HCT116 (cell line): ENCODE results near the gene TRIAP1. TPM values are rescaled to one million over a fixed set of nuclear protein-coding genes. Genes with fewer than 3 reads are reported as not detected.

ENCODE experiments used
- ATAC-seq: fragments of 200-7000 bp; cut with Tn5 transposase; 2 replicates; pipeline ENCODE4 v1.9.1; 2020; ENCODE audit warnings: mild to moderate bottlenecking, moderate library complexity
- BruUV-seq: library from RNA; stranded (reverse); fragments of 400-500 nt; replicated peaks from 2 replicates; lab custom pipeline; 2021; lab: Mats Ljungman, UMichigan
- CTCF ChIA-PET: fragments of 300-600 bp; sonication (Branson Sonifier 250); formaldehyde crosslinking; loops from one replicate; lab custom pipeline; 2021; ENCODE audit warnings: antibody characterized with exemption; lab: Charles Lee
- POLR2A ChIA-PET: fragments of 300-600, 350-600 bp; sonication (Branson Sonifier 250); formaldehyde crosslinking; loops from one replicate; lab custom pipeline; 2021; ENCODE audit warnings: antibody characterized with exemption; lab: Charles Lee
- RAD21 ChIA-PET, 2 experiments: fragments of 300-600 bp; sonication (Branson Sonifier 250); formaldehyde crosslinking; loops; one replicate each; lab custom pipeline; 2023; ENCODE audit warnings: low total read pairs in 2 of 2; ENCODE audit not compliant: uncharacterized antibody in 2 of 2, unreplicated experiment in 2 of 2, low non-redundant PET in 1 of 2; lab: Charles Lee
- DNase-seq: peaks from one replicate; pipeline ENCODE4 v3.0.0-alpha.2; 2010; ENCODE audit warnings: low read depth, low spot score
- H2AFZ ChIP-seq: fragments of 200-600 bp; shearing (Covaris generic), sonication (generic); 2 replicates; pipeline ENCODE4 v1.6.1; 2017; ENCODE audit warnings: low read depth, mixed run types, mixed read lengths, antibody characterized with exemption, low read length; ENCODE audit not compliant: poor library complexity, severe bottlenecking
- H3K27ac ChIP-seq: 2 replicates; pipeline ENCODE4 v1.5.1; 2012; ENCODE audit warnings: low read depth, low read length
- H3K27me3 ChIP-seq: fragments of 200-600 bp; sonication (generic); 2 replicates; pipeline ENCODE4 v1.6.1; 2016; ENCODE audit warnings: mixed run types, low read length, mixed read lengths; ENCODE audit not compliant: insufficient read depth
- H3K36me3 ChIP-seq, 2 experiments: fragments of 200-500 bp in 1 of 2; fragments of 200-600 bp in 1 of 2; sonication (Bioruptor generic) in 1 of 2; sonication (generic) in 1 of 2; 2 replicates each; pipeline versions ENCODE4 v1.5.1 to v1.6.1; 2014 to 2016; ENCODE audit warnings: low read length in 2 of 2, inconsistent platforms in 1 of 2, mixed read lengths in 1 of 2, mixed run types in 1 of 2; ENCODE audit not compliant: insufficient read depth in 2 of 2, control insufficient read depth in 1 of 2
- H3K4me1 ChIP-seq, 2 experiments: fragments of 200-600 bp in 1 of 2; sonication (generic) in 1 of 2; 2 replicates each; pipeline versions ENCODE4 v1.5.1 to v1.6.1; 2012 to 2017; ENCODE audit warnings: low read length in 2 of 2, inconsistent platforms in 1 of 2, mild to moderate bottlenecking in 1 of 2, mixed read lengths in 1 of 2, mixed run types in 1 of 2, moderate library complexity in 1 of 2; ENCODE audit not compliant: insufficient read depth in 2 of 2, control insufficient read depth in 1 of 2
- H3K4me2 ChIP-seq: fragments of 200-600 bp; sonication (generic); 2 replicates; pipeline ENCODE4 v1.6.1; 2017; ENCODE audit warnings: mixed run types, low read length, mixed read lengths
- H3K4me3 ChIP-seq, 2 experiments: fragments of 200-600 bp in 1 of 2; sonication (generic) in 1 of 2; replicated peaks in 1 of 2; 2 replicates each; pipeline ENCODE4 v1.5.1; 2011 to 2016; ENCODE audit warnings: low read length in 2 of 2, control low read depth in 1 of 2, low read depth in 1 of 2, mild to moderate bottlenecking in 1 of 2, mixed read lengths in 1 of 2, mixed run types in 1 of 2
- H3K79me2 ChIP-seq: fragments of 200-600 bp; sonication (generic); 2 replicates; pipeline ENCODE4 v1.6.1; 2017; ENCODE audit warnings: mild to moderate bottlenecking, mixed run types, low read length, moderate library complexity, mixed read lengths; ENCODE audit not compliant: insufficient read depth
- H3K9ac ChIP-seq: fragments of 200-600 bp; sonication (generic); 2 replicates; pipeline ENCODE4 v1.6.1; 2016; ENCODE audit warnings: low read length, mixed read lengths
- H3K9me2 ChIP-seq: fragments of 200-600 bp; sonication (generic), shearing (Covaris generic); 2 replicates; pipeline ENCODE4 v1.6.1; 2017; ENCODE audit warnings: mixed run types, mild to moderate bottlenecking, moderate library complexity; ENCODE audit not compliant: insufficient read depth
- H3K9me3 ChIP-seq, 2 experiments: fragments of 200-500 bp in 1 of 2; fragments of 200-600 bp in 1 of 2; sonication (Bioruptor generic) in 1 of 2; sonication (generic) in 1 of 2; 2 replicates each; pipeline ENCODE4 v1.6.1; 2014 to 2017; ENCODE audit warnings: low read length in 2 of 2, mixed read lengths in 2 of 2, inconsistent platforms in 1 of 2, low read depth in 1 of 2, mild to moderate bottlenecking in 1 of 2, mixed run types in 1 of 2, moderate library complexity in 1 of 2; ENCODE audit not compliant: control insufficient read depth in 1 of 2, insufficient read depth in 1 of 2
- H4K20me1 ChIP-seq: fragments of 200-600 bp; sonication (generic), shearing (Covaris generic); 2 replicates; pipeline ENCODE4 v1.6.1; 2017; ENCODE audit warnings: mixed run types, mild to moderate bottlenecking, moderate library complexity; ENCODE audit not compliant: insufficient read depth
- CBX3 ChIP-seq: IDR thresholded peaks from 2 replicates; pipeline ENCODE4 v1.6.1; 2012; ENCODE audit warnings: low read depth
- RAD21 ChIP-seq: IDR thresholded peaks from 2 replicates; pipeline ENCODE4 v1.6.1; 2012; ENCODE audit warnings: low read depth, mild to moderate bottlenecking
- YY1 ChIP-seq: IDR thresholded peaks from 2 replicates; pipeline ENCODE4 v1.6.1; 2011; ENCODE audit warnings: low read length, low read depth, moderate library complexity, mild to moderate bottlenecking; ENCODE audit not compliant: insufficient replicate concordance; ENCODE audit errors: extremely low read depth
- intact Hi-C: fragments of 100-400 bp; cut with micrococcal nuclease; formaldehyde crosslinking; loops from 2 replicates; pipeline ENCODE4 v1.10.0; 2022
- total RNA-seq: library from RNA; stranded (reverse); gene quantifications from one replicate; pipeline ENCODE4 v1.2.1, GENCODE V29; 2021; ENCODE audit not compliant: unreplicated experiment
- TF ChIP-seq, protein P1 (sequence below), 3 experiments: fragments of 200-600 bp in 1 of 3; sonication (generic) in 1 of 3; IDR thresholded peaks in 2 of 3; conservative IDR thresholded peaks in 1 of 3; 2 replicates each; pipeline ENCODE4 v1.5.1; 2012 to 2017; ENCODE audit warnings: low read depth in 2 of 3, low read length in 2 of 3, antibody characterized with exemption in 1 of 3, borderline replicate concordance in 1 of 3, control low read depth in 1 of 3, mild to moderate bottlenecking in 1 of 3, mixed read lengths in 1 of 3, mixed run types in 1 of 3, moderate library complexity in 1 of 3; ENCODE audit not compliant: insufficient read depth in 1 of 3

Gene TRIAP1
- total RNA-seq, 1 experiment from 2014 or later = 40.3 TPM

DNA sequence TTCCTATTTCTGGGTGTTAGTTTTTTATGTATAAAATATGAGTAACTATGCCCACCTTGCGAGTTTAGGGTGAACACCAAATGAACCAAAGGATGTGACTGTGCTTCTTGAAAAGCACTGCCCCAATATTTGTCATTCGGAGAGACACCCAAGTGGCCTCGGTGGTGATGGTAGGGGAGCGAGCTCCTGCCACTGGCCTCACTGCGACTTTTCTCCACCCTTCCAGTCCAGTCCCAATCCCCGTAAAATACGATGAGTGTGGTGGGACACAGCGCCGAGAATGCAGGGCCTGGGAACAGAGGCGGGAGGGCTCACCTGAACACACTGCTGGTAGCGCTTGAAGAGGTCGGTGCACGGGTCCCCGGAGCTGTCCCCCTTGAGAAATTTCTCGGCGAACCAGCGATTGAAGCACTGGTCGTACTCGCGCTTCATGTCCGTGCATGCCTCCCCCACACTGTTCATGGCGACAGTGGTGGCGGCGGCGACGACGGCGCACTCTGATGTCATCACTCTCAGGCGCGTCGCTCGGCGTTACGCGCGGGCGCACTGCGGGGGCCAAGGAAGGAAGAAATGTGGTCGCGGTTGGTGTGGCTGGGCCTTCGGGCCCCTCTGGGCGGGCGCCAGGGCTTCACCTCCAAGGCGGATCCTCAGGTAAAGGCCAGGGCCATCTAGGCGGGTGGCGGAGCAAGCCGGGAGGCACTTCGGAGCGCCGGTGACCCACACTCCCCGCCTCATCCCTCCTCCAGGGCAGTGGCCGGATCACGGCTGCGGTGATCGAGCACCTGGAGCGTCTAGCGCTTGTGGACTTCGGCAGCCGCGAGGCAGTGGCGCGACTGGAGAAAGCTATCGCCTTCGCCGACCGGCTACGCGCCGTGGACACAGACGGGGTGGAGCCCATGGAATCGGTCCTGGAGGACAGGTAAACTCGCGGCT lies at the start of gene TRIAP1, which contains the start of gene GATC (continued):
- TF ChIP-seq YY1 (peak; percentile 94), CBX3 (peak; percentile 89; the same call in 1 of the 2 replicates)
- TF ChIP-seq, protein P1, sequence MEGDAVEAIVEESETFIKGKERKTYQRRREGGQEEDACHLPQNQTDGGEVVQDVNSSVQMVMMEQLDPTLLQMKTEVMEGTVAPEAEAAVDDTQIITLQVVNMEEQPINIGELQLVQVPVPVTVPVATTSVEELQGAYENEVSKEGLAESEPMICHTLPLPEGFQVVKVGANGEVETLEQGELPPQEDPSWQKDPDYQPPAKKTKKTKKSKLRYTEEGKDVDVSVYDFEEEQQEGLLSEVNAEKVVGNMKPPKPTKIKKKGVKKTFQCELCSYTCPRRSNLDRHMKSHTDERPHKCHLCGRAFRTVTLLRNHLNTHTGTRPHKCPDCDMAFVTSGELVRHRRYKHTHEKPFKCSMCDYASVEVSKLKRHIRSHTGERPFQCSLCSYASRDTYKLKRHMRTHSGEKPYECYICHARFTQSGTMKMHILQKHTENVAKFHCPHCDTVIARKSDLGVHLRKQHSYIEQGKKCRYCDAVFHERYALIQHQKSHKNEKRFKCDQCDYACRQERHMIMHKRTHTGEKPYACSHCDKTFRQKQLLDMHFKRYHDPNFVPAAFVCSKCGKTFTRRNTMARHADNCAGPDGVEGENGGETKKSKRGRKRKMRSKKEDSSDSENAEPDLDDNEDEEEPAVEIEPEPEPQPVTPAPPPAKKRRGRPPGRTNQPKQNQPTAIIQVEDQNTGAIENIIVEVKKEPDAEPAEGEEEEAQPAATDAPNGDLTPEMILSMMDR (IDR thresholded peaks at IDR 0.05 in 2 of 3, conservative IDR thresholded peaks at IDR 0.05 in 1 of 3; ENCODE audit: borderline replicate concordance in 1 of 3, insufficient read depth in 1 of 3, low read depth in 2 of 3, low read length in 2 of 3) = no peak

DNA sequence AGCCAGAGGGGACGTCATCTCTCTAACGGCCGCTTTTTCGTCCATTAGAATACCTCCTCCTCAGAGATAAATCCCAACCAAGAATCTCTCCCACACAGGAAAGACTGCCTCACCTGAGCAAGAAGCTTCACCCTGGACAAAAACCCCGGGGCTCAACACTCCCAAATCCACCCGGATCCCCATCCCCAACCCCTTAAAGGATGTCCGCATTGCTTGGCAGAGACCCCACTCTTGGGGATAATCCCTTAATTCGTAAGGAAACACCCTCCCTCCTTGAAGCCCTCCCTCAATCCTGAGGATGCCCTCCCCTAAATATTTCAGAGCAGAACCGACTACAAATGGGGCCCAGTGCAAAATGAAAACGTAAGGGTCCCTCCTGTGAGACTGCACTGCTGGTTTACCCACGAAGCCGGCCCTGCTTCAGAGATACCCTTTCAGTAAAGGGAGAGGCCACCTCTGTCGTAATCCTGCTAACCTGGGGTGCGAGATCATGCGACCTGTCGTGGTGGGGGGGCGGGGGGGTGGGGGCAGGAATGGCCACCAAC lies 49.1 kb upstream of the TRIAP1 start:
- peak overlapping the region; percentile 7 for H3K27ac ChIP-seq

More for the DNA sequence above, 49.1 kb upstream of the TRIAP1 start:
- ChIA-PET POLR2A (interaction anchor here (0.5 to 2.2 kb wide), 10 partner anchors 14 to 204 kb away, joined by 3 to 18 read pairs (median 6); partner anchors contain the start of genes COQ5, RNU4-1, RNU4-2 and SRSF9), RAD21 (no interaction called here), CTCF (interaction anchor here (1.3 kb wide), 1 partner anchor 23 kb away, joined by 3 read pairs; no protein-coding TSS in a partner anchor)
- DNase-seq = no peak
- Histone ChIP-seq H3K9me3 (no peaks in the 10 kb centered on the region), H3K9me2 (no peaks in the 10 kb centered on the region), H3K4me2 (peak overlapping the region; percentile 85), H3K9ac (peak overlapping the region; percentile 81), H3K4me1 (peaks cover 9 to 16% of the 10 kb centered on the region in 2 experiments; a peak in 2 of 4 replicates), H2AFZ (no peak overlapping the region), H4K20me1 (peaks cover 3% of the 10 kb centered on the region; the same call in 1 of the 2 replicates), H3K36me3 (peaks cover 10 to 16% of the 10 kb centered on the region in 2 experiments; a peak in 3 of 4 replicates), H3K27me3 (no peaks in the 10 kb centered on the region), H3K79me2 (peaks cover 35% of the 10 kb centered on the region), H3K4me3 (peak overlapping the region; percentile 93)
- TF ChIP-seq RAD21 = no peak
- peak; percentile 18 for ATAC-seq
- intact Hi-C loops = loop anchor here (1.0 kb wide), 1 partner anchor 21 kb away; no protein-coding TSS in a partner anchor
- no TSS peak for BruUV-seq
